GM12864 (cell line): ENCODE data around the gene PRR30.
"Not testable (repeated sequence)": the region's sequence is repeated elsewhere in the genome, so short reads cannot be mapped to it uniquely, and the experiment has no call there.

Experiments
- DNase-seq: peaks from one replicate; pipeline ENCODE4 v3.0.0-alpha.2; 2011; ENCODE audit warnings: low read depth
- H3K4me3 ChIP-seq: 2 replicates; pipeline ENCODE4 v1.5.1; 2011; ENCODE audit warnings: mild to moderate bottlenecking, low read depth, low read length, control low read depth
- CTCF ChIP-seq: IDR thresholded peaks from 2 replicates; pipeline ENCODE4 v1.5.1; 2011; ENCODE audit warnings: low read depth, mild to moderate bottlenecking, moderate library complexity, low read length, control low read depth, inconsistent platforms; ENCODE audit errors: missing control alignments

PRR30 gene

GRCh38 chr2:27178469-27178868, 39.3 kb upstream of the PRR30 start:
- no peak for DNase-seq
- no peak overlapping the region for H3K4me3 ChIP-seq
- TF ChIP-seq CTCF: no peak

- no peak for DNase-seq
- no peak overlapping the region for H3K4me3 ChIP-seq
- no peak for TF ChIP-seq CTCF
These were observed 38.5 kb upstream of the PRR30 start for GRCh38 chr2:27177441-27178351.

GRCh38 chr2:27175781-27176180, 36.6 kb upstream of the PRR30 start:
- not testable (repeated sequence) for DNase-seq

GRCh38 chr2:27175330-27175729, 36.1 kb upstream of the PRR30 start:
- DNase-seq: no peak
- no peak overlapping the region for H3K4me3 ChIP-seq
- no peak for TF ChIP-seq CTCF

More at GRCh38 chr2:27175781-27176180, 36.6 kb upstream of the PRR30 start:
- not testable (repeated sequence) for H3K4me3 ChIP-seq

- no peak overlapping the region for H3K4me3 ChIP-seq
- no peak for DNase-seq
- TF ChIP-seq CTCF: no peak
These were observed 35.4 kb upstream of the PRR30 start for GRCh38 chr2:27174638-27175037.

- no peak for DNase-seq
- no peak for TF ChIP-seq CTCF
These were observed 32.2 kb upstream of the PRR30 start for GRCh38 chr2:27171351-27171848.

GRCh38 chr2:27170581-27171337, 31.5 kb upstream of the PRR30 start:
- H3K4me3 ChIP-seq: no peak overlapping the region
- no peak for DNase-seq
- no peak for TF ChIP-seq CTCF

More at GRCh38 chr2:27171351-27171848, 32.2 kb upstream of the PRR30 start:
- H3K4me3 ChIP-seq: no peak overlapping the region
